IPS-NIHi11 (cell line): ENCODE data around the gene SLC44A4.

Experiments used
- DNase-seq: peaks from one replicate; pipeline ENCODE4 v3.0.0; 2012; ENCODE audit warnings: mixed read lengths, low spot score

Gene SLC44A4

GRCh38 chr6:31901415-31901952, 22.7 kb upstream of the SLC44A4 start:
- peak; percentile 42 for DNase-seq

GRCh38 chr6:31900917-31901414, 22.2 kb upstream of the SLC44A4 start:
- DNase-seq: no peak

GRCh38 chr6:31899882-31900722, 21.3 kb upstream of the SLC44A4 start:
- DNase-seq: no peak

GRCh38 chr6:31899215-31899614, 20.4 kb upstream of the SLC44A4 start:
- no peak for DNase-seq

GRCh38 chr6:31898383-31899011, 19.7 kb upstream of the SLC44A4 start:
- DNase-seq: no peak

GRCh38 chr6:31897612-31898382, 19.0 kb upstream of the SLC44A4 start, which contains the start of gene EHMT2:
Gene EHMT2, minus strand, starts transcription at chr6:31897698. Its CDS starts 21 bp downstream, at chr6:31897677.
- DNase-seq: peak; percentile 86

GRCh38 chr6:31896856-31897611, 18.2 kb upstream of the SLC44A4 start:
- peak; percentile 82 for DNase-seq

- no peak for DNase-seq
Observed at GRCh38 chr6:31896493-31896855, 17.7 kb upstream of the SLC44A4 start.

- DNase-seq: no peak
Observed at GRCh38 chr6:31892821-31893220, 14.0 kb upstream of the SLC44A4 start.

GRCh38 chr6:31889331-31889972, 10.7 kb upstream of the SLC44A4 start:
- no peak for DNase-seq

GRCh38 chr6:31888276-31889258, 9.8 kb upstream of the SLC44A4 start:
- peak; percentile 86 for DNase-seq

GRCh38 chr6:31887173-31888007, 8.6 kb upstream of the SLC44A4 start:
- DNase-seq: no peak

GRCh38 chr6:31886541-31886991, 7.8 kb upstream of the SLC44A4 start:
- DNase-seq: no peak

GRCh38 chr6:31884528-31885035, 5.8 kb upstream of the SLC44A4 start:
- no peak for DNase-seq

- no peak for DNase-seq
Observed at GRCh38 chr6:31883676-31884075, 4.9 kb upstream of the SLC44A4 start.

- DNase-seq: no peak
Observed at GRCh38 chr6:31882344-31882743, 3.5 kb upstream of the SLC44A4 start.

- DNase-seq: no peak
Observed at GRCh38 chr6:31881136-31881859, 2.5 kb upstream of the SLC44A4 start.

GRCh38 chr6:31880616-31881015, 1.8 kb upstream of the SLC44A4 start:
- DNase-seq: no peak
